ENCODE results near the gene MAPK14.

GRCh38 chr6:35980991-35981645 is 46.5 kb upstream of the MAPK14 start:
- no peak for TF ChIP-seq EZH2 (IDR thresholded peaks at IDR 0.05; ENCODE audit: insufficient read depth, low read length)
- TF ChIP-seq, protein P1, sequence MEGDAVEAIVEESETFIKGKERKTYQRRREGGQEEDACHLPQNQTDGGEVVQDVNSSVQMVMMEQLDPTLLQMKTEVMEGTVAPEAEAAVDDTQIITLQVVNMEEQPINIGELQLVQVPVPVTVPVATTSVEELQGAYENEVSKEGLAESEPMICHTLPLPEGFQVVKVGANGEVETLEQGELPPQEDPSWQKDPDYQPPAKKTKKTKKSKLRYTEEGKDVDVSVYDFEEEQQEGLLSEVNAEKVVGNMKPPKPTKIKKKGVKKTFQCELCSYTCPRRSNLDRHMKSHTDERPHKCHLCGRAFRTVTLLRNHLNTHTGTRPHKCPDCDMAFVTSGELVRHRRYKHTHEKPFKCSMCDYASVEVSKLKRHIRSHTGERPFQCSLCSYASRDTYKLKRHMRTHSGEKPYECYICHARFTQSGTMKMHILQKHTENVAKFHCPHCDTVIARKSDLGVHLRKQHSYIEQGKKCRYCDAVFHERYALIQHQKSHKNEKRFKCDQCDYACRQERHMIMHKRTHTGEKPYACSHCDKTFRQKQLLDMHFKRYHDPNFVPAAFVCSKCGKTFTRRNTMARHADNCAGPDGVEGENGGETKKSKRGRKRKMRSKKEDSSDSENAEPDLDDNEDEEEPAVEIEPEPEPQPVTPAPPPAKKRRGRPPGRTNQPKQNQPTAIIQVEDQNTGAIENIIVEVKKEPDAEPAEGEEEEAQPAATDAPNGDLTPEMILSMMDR (IDR thresholded peaks at IDR 0.05; ENCODE audit: insufficient read depth, low read depth, low read length): no peak
